Lower leg skin (tissue), 4 donors: ENCODE data around the gene CYB5R4. TPM values are rescaled to one million over a fixed set of nuclear protein-coding genes. Genes with fewer than 3 reads are reported as not detected.
"Not testable (repeated sequence)": the region's sequence is repeated elsewhere in the genome, so short reads cannot be mapped to it uniquely, and the experiment has no call there.

Experiments used
- DNase-seq, 2 donors: peaks; one replicate each; pipeline ENCODE4 v3.0.0-alpha.2; 2019; ENCODE audit warnings: low spot score in 2 of 2
- H3K4me3 ChIP-seq: fragments of 200-600 bp; sonication (generic); 2 replicates; pipeline ENCODE4 v1.5.1; 2017; ENCODE audit warnings: mild to moderate bottlenecking, low read depth; ENCODE audit not compliant: poor library complexity, severe bottlenecking
- POLR2A ChIP-seq, 2 donors: fragments of 450-650 bp; IDR thresholded peaks; one replicate each; pipeline ENCODE4 v1.6.1; 2016 to 2017; ENCODE audit warnings: antibody characterized with exemption in 2 of 2, mild to moderate bottlenecking in 1 of 2, moderate library complexity in 1 of 2
- WGBS, 2 donors: methylation state at CpG; one replicate each; pipeline ENCODE4 v1.1.5; 2018; 5-methylcytosine and 5-hydroxymethylcytosine counted together
- intact Hi-C: fragments of 100-400 bp; cut with DNase I; formaldehyde crosslinking; loops from one replicate; pipeline ENCODE4 v1.15.0; 2023; ENCODE audit warnings: low total_unique reads
- total RNA-seq, 4 donors: library from RNA; depleted of rRNA; stranded (reverse); fragments of >200 nt; gene quantifications; one replicate each; pipeline ENCODE4 v1.1.0, GENCODE V29; 2016
- TF ChIP-seq, protein P1 (sequence below), 3 donors: fragments of 450-650 bp; IDR thresholded peaks; one replicate each; pipeline ENCODE4 v1.5.1; 2016; ENCODE audit warnings: antibody characterized with exemption in 3 of 3, mild to moderate bottlenecking in 3 of 3, moderate library complexity in 2 of 3

Gene CYB5R4
- total RNA-seq, 4 donors from 2014 or later: 4.8 to 14.6 (median 7.2) TPM

DNA sequence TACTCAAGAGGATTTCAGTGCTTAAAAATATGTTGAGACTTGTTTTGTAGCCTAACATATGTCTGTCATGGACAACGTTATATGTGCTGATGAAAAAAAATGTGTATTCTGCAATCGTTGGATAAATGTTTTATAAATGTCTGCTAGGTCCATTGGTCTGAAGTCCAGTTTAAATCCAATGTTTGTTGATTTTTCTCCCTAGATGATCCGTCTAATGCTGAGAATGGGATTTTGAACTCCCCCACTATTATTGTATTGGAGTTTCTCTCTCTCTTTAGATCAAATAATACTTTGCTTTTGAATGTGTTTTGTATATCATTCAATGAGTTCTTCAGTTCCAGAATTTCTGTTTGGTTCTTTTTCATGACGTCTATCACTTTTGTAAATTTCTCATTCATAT, 44.9 kb downstream of the CYB5R4 start:
- no peak overlapping the region for H3K4me3 ChIP-seq
- DNase-seq: no peak
- TF ChIP-seq, protein P1, sequence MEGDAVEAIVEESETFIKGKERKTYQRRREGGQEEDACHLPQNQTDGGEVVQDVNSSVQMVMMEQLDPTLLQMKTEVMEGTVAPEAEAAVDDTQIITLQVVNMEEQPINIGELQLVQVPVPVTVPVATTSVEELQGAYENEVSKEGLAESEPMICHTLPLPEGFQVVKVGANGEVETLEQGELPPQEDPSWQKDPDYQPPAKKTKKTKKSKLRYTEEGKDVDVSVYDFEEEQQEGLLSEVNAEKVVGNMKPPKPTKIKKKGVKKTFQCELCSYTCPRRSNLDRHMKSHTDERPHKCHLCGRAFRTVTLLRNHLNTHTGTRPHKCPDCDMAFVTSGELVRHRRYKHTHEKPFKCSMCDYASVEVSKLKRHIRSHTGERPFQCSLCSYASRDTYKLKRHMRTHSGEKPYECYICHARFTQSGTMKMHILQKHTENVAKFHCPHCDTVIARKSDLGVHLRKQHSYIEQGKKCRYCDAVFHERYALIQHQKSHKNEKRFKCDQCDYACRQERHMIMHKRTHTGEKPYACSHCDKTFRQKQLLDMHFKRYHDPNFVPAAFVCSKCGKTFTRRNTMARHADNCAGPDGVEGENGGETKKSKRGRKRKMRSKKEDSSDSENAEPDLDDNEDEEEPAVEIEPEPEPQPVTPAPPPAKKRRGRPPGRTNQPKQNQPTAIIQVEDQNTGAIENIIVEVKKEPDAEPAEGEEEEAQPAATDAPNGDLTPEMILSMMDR (IDR thresholded peaks at IDR 0.05): no peak
- TF ChIP-seq POLR2A (IDR thresholded peaks at IDR 0.05): no peak
- WGBS, 2 donors: 78 to 87% methylated on average over 4 of the region's 4 CpGs
- intact Hi-C loops: no loop called here

DNA sequence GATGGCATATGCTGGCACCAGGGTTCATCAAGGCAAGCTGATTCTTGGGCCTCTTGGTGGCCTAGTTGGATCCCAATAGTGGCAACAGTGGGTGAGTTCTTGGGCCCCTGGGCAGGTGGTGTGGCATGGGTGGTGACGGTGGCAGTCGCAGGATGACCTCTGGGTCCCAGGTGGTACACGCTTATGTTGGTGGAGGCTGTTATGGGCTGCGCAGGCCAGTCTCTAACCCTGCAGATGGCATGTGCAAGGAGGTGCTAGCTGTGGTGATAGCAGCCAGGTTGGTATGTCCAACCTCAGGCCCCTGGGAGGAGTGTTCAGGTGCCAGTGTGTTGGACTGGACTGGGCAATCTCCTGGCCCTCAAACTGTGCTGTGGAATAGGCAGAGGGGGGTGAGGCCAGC, 46.2 kb downstream of the CYB5R4 start:
- H3K4me3 ChIP-seq: no peak overlapping the region
- DNase-seq: no peak
- TF ChIP-seq, protein P1 (IDR thresholded peaks at IDR 0.05): no peak
- no peak for TF ChIP-seq POLR2A (IDR thresholded peaks at IDR 0.05)
- intact Hi-C loops: no loop called here
- 97 to 100% methylated on average over 4 of the region's 4 CpGs for WGBS, 2 donors

GRCh38 chr6:83907623-83908390, 48.3 kb downstream of the CYB5R4 start:
- H3K4me3 ChIP-seq, DNase-seq, intact Hi-C loops: not testable (repeated sequence)
- WGBS, 2 donors: 86 to 89% methylated on average over 5 of the region's 5 CpGs

- TF ChIP-seq, protein P1 (IDR thresholded peaks at IDR 0.05): no peak
- no peak for TF ChIP-seq POLR2A (IDR thresholded peaks at IDR 0.05)
- no peak for DNase-seq
- H3K4me3 ChIP-seq: no peak overlapping the region
- WGBS, 2 donors: 83 to 94% methylated on average over 2 of the region's 2 CpGs
- intact Hi-C loops: no loop called here
Observed at GRCh38 chr6:83908813-83909212, 49.3 kb downstream of the CYB5R4 start.

- no peak overlapping the region for H3K4me3 ChIP-seq
- intact Hi-C loops: no loop called here
- no peak for TF ChIP-seq POLR2A (IDR thresholded peaks at IDR 0.05)
- TF ChIP-seq, protein P1 (IDR thresholded peaks at IDR 0.05): no peak
- no peak for DNase-seq
Observed at GRCh38 chr6:83911278-83911677, 51.8 kb downstream of the CYB5R4 start.

- TF ChIP-seq POLR2A (IDR thresholded peaks at IDR 0.05): no peak
- TF ChIP-seq, protein P1 (IDR thresholded peaks at IDR 0.05): no peak
- no peak overlapping the region for H3K4me3 ChIP-seq
- intact Hi-C loops: no loop called here
- 83 to 86% methylated on average over 1 of the region's 1 CpG for WGBS, 2 donors
- no peak for DNase-seq
Observed at GRCh38 chr6:83914953-83915352, 55.5 kb downstream of the CYB5R4 start.
